RKO (cell line): ENCODE results near the gene PDF.
A peak's percentile ranks its signal among the peaks of the same experiment; 100 is the strongest.
"Not testable (repeated sequence)": the region's sequence is repeated elsewhere in the genome, so short reads cannot be mapped to it uniquely, and the experiment has no call there.

Experiments used
- DNase-seq: peaks from one replicate; pipeline ENCODE4 v3.0.0-alpha.2; 2016; ENCODE audit warnings: low spot score

PDF gene, protein sequence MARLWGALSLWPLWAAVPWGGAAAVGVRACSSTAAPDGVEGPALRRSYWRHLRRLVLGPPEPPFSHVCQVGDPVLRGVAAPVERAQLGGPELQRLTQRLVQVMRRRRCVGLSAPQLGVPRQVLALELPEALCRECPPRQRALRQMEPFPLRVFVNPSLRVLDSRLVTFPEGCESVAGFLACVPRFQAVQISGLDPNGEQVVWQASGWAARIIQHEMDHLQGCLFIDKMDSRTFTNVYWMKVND

DNA sequence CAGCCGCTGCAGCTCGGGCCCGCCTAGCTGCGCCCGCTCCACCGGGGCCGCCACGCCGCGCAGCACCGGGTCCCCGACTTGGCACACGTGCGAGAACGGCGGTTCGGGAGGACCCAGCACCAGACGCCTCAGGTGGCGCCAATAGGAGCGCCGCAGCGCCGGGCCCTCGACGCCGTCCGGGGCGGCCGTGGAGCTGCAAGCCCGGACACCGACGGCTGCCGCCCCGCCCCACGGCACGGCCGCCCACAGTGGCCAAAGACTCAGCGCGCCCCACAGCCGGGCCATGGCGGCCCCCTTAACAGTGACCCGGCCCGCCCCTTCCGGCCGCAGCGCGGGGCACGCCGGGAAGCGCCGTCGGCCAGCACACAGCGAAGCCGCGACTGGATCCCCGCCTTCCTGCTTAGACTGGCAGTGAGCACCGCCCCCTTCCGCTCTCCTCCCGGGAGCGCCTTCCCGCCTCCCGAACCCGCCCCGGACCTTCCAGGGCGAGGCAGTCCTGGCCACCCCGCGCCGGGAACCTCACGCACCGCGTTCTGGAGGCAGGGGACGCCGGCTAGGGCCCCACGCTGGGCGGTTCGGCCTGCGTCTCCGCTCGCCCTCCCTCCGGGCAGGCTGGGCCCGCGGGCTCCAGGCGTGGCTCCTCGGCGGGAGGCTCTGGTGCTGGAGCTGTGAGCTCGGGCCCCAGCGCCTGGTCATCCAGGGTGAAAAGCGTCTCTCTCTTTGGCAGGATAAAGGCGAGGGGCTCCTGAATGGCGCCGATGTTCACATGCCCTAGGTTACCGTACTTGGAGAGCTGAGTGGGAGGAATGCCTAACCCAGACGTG is at the start of gene PDF:
PDF (minus strand) TSS at position 303 of the 824 bp plus-strand sequence; CDS start at position 285, 18 bp downstream.
- peak; percentile 94 for DNase-seq

DNA sequence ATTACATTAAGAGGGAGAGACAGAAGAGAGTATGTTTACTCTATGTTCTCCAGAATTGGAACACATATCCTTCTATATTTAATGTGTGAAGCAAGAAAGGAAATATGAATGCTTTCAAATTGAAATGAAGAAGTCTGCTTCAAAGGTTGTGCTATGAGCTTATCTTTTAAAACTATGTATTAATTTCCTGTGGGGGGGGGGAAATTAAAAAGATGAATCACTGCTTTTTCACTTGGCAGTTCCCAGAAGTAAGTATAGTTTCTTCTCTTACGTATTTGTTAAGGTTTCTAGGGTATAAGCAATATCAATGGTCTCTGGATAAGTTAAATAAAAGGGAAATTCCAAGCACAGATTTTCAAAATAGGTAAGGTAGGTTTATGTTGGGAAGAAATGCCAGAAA is 48.4 kb upstream of the PDF start:
- no peak for DNase-seq

DNA sequence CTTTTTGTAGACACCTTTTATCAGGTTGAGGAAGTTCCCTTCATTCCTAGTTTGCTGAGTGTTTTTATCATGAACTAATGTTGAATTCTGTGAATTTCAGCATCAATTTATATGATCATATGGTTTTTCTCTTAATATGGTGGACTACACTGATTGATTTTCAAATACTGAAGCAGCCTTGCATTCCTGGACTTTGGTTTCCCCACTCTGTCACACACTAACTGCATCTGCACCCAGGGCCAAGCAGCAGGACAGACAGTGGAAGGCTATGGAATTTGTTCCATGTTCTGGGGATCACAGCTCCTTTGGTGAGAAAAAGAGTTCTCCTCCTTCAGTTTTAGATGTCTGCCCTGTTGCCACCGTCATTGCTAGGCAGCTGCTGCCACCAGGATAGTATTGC is 47.6 kb upstream of the PDF start:
- DNase-seq = no peak

DNA sequence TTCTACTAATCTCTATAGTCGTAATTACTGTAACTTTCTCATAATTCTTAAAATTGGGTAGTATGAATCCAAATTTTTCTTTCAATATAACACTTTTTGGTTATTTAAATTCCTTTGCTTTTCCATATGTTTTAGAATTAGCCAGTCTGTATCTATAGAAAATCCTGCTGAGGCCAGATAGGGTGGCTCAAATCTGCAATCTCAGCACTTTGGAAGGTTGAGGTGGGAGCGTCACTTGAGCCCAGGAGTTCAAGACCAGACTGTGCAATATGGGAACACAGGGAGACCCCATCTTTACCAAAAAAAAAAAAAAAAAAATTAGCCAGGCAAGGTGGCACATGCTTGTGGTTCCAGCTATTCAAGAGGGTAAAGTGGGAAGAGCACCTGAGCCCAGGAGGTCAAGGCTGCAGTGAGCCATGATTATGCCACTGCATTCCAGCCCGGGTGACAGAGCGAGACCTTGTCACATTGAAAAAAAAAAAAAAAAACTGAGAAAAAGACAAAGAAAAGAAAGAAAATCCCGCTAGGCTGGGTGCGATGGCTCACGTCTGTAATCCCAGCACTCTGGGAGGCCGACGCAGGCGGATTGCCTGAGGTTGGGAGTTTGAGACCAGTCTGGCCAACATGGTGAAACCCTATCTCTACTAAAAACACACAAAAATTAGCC is 46.1 kb upstream of the PDF start:
- no peak for DNase-seq

DNA sequence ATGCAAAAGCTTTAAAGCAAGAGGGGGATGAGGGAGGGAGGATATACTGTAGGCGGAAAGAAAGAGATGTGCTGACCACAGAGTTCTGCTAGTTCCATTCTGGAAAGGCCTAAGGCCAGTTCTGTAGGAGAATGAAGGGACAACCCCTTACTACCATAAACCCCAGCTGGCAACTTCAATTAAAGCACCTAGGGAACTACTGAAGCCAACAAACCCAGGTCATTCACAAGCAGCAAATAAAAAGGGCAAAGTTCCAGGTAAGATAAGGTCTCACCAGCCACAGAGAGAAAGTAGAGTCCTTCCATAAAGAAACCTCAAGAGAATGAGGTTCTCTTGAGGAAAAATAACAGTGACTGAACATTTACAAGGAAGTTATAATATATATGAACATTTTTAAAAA is 42.6 kb upstream of the PDF start:
- no peak for DNase-seq

DNA sequence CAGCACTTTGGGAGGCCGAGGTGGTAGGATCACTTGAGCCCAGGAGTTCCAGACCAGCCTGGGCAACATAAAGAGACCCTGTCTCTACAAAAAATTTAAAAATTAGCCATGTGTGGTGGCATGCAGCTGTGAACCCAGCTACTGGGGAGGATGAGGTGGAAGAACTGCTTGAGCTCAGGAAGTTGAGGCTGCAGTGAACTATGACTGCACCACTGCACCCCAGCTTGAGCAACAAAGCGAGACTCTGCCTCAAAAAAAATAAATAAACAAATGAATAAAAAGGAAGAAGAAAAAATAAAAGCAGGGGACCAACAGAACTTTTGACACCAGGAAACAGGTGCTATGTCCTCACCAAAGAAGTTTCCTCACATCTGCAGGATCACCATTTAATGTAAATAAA is 41.2 kb upstream of the PDF start:
- no peak for DNase-seq

DNA sequence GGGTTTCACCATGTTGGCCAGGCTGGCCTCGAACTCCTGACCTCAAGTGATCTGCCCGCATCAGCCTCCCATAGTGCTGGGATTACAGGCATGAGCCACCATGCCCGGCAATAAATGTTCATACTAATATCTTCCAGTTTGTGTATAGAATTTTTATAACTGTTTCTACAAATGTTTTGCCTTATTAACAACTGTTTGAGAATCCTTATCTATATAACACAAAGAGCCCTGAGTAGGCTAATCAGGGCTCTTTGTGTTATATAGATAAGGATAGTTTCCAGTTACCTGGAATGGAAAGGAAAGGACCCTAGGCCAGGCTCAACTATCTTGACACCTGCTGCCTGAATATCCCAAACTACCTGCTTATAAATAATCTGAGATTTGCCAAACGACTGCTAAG is 38.5 kb upstream of the PDF start:
- no peak for DNase-seq

DNA sequence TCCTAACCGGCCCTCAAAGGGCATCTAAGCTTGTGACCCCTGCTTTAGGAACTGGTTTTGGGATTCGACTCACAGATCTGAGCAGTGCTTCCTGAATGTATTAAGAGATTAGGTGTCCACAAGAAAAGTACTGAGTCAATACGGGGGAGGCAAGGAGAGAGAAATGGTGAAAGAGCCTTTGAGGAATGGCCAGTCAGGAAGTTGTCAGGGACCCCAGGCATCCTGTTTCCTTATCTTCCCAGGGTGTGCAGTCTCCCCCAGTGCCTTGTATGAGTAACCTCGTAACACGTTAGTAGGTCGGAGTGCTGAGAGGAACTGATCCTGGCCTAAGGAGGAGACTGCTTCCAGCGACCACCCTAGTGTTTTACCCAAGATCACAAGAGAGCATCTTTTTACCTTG is 37.6 kb upstream of the PDF start:
- no peak for DNase-seq

DNA sequence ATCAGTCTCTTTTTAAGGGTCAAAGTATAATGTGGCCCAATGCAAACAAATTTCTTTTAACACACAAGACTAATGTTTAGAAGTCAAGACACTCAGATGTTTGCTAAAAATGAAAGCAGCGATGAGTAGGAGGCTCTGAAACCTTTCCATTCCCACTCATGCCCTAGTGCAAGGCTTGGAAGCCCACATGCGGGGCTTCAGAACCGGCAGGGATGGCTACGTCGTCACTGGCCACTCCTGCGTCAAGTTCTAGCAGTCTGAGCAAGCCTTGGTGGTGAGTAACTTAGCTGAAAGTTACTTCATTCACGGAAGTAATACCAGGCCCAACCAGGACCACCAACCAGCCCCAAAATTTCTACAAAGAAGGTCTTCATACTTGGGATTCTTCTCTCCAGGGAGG is 36.0 kb upstream of the PDF start:
- no peak for DNase-seq

DNA sequence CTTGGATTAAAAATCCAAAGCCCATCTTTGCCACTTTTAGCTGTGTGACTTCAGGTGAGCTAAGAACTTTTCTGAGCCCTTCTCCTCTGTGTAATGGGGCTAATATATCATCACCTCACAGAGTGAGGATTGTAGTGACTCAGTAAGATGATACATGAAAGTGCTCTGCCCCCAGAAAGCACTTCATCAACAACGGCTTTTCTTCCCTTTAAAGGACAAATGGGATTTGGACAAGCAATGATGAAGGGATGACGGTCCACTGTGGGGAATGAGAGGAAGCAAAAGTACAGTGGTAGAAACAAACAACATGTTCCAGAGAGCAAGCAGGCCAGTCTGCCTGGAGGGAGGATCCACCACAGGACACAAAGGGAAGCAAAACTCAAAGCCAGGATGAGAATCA is 35.5 kb upstream of the PDF start:
- no peak for DNase-seq

DNA sequence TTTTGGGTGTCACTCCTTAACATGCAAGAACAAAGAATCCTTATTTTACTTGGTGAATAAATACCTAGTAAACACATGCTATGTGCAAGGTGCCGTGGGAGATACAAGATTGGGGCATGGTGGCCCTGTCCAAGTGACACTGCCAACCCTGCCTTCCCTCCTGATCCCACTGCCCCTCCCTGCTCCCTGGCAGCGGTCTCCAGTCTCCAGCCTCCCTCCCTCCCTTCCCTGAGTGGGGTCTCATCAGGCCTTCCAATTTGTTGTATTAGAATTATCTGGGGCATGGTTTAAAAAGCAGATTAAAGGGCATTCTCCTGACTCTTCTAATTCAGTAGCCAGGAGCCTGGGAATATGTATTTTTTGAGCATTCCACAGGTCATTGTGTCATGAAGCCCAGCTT is 33.7 kb upstream of the PDF start:
- DNase-seq = no peak

DNA sequence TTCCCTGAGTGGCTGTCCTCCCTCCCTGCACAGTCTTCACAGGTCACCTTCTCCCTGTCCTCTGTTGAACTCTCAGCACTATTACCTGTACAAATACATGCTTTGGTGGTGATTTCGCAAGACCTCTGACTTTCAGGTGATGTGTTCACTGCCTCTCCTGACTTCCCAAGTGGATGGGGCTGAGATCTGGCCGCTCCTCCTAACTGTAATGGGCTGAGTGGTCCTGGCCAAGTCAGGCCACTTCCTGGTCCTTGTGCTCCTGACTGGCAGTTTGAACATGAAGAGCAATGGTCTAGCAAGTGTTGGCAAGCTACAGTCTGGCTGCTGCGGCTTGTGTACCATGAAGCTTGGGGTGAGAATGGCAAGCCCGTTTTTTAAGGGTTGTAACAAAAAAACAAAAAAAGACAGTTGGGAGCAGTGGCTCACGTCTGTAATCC is 32.9 kb upstream of the PDF start:
- no peak for DNase-seq

DNA sequence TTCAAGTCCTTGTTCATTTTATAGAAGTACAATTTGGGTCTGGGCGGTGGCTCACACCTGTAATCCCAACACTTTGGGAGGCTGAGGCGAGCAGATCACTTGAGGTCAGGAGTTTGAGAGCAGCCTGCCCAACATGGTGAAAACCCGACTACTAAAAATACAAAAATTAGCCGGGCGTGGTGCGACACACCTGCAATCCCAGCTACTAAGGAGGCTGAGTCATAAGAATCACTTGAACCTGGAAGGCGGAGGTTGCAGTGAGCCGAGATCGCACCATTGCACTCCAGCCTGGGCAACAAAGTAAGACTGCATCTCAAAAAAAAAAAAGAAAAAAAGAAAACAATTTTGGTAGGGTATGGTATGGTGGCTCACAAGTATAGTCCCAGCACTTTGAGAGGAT is 29.7 kb upstream of the PDF start:
- DNase-seq = not testable (repeated sequence)

DNA sequence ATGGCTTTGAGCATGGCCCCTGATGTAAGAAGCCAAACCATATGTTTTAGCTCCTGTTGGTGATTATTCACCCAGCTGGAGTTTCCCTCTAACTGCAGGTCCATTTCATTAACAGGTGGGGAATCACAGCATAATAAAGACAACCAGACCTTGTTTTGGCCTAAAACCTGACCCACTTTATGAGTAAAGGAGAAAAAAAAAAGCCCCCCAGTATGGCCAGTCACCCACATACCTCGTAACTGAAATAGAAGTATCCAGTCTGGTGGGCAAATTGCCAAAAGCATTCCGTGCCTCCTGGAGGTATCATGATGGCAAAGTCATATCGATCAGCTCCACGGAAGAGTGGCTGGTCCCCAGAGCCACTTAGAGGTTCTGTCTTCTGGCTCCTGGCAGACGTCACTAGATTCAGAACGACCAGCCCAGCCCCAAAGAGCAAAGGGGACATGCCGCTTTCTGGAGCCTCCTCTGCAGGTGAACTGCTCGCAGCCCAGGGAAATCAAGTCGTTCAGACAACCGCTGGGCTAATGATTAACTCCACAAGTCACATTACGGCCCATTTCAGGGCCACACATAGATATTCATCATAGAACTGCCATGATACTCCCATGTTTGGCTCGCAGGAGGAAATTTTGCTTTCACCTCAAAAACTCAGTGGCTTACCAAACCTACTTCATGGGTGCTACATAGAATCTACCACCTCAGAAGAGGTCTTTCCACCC is 21.1 kb upstream of the PDF start, which contains the start of gene TMED6:
TMED6 (minus strand) TSS at position 478 of the 719 bp plus-strand sequence; CDS start at position 445, 33 bp downstream.
- DNase-seq = no peak

DNA sequence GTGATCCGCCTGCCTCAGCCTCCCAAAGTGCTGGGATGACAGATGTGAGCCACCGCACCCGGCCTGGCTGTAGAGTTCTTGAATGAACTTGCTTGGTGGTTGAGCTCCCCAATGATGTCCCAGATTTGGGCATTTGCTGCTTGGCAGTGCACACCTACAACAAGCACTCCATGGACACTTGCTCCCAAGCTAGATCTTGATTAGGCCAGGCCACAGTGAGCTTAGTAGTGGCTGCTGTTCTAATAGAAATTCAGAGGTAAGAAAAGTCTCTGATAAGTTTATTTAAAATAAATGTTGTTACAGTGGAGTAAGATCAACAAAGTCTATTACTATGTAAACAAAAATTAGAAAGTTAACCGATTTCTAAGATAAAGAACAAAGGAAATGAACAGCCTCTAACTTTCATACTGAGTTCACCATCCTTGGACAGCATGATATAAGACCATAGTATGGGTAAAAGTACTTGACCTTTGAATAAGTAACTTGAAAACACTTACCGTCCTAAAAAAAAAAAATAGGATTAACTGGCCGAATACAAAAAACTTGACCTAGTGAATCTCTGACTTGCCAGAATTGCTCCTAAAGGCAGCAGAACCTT is 20.2 kb upstream of the PDF start:
- DNase-seq = no peak

DNA sequence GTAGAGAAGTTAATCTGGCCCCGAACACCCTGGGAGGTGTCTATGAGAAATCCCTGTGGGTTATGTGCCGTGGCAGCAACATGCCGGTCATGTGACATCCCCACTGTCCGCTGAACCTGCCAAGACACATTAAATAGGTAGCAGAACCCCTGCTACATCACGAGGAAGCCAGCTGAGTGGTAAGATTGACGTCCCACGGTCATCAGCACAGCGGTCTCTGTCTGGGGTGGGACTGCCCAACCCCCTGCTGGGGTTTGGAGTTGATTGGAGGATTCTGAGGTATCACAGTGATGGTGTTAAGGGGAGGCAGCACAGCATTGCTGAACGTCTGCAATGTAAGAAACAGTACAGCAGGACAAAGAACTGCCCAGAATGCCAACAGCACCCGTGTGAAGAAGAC is 19.1 kb upstream of the PDF start:
- no peak for DNase-seq

DNA sequence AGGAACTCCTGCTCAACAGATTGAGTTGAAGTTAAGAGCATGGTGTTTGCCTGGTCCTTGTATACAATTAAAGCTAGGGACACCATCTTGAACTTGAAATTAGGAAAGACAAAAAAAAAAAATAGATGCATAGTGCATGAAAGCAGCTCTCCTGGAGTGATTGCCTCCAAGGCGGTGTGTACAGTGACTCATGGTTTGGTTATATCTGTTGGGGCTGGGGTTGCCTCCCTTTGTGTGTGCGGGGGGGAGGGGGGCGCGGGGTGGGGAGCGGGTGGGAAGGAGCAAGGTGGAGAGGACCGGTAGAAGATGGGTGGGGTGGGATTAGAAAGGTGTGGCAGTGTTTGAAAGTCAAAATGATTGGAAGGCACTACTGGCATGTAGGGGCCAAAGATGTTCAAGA is 17.8 kb upstream of the PDF start:
- no peak for DNase-seq

DNA sequence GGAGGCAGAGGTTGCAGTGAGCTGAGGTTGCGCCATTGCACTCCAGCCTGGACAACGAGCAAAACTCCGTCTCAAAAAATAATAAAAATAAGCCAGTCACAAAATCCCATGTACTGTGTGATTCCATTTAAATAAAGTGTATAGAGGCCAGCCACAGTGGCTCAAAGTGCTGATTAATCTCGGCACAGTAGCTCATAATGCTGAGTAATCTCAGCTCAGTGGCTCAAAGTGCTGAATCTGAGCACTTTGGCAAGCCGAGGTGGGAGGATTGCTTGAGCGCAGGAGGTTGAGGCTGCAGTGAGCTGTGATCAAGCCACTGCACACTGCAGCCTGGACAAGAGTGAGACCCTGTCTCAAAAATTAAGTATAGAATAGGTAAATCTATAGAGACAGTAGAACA is 16.3 kb upstream of the PDF start:
- no peak for DNase-seq

DNA sequence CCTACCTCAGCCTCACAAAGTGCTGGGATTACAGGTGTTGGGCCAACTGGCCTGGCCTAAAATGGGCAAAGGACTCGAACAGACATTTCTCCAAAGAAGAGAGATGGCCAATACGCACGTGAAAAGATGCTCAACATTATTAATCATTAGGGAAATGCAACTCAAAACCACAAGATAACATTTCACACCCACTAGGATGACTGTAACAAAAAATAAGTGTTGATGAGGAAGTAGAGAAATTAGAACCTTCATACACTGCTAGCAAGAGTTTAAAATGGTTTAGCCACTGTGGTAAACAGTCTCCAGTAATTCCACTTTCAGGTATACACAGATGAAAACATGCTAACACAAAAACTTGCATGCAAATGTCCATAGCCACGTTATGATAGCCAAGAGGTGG is 15.5 kb upstream of the PDF start:
- DNase-seq = no peak

DNA sequence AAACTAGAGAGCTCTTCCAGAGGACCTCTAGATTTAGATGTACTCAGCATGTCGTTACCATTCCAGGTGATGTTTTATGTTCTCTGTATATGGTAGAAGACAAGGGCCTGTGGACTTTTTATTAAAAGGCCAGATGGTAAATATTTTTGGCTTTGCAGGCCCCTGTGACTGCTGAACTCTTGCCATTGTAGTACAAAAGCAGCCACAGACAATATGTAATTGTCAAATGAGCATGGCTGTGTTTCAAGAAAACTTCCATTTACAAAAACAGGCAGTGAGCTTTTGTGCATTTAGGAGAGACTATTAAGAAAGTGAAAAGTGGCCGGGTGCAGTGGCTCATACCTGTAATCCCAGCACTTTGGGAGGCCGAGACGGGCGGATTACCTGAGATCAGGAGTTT is 13.8 kb upstream of the PDF start:
- DNase-seq = no peak

DNA sequence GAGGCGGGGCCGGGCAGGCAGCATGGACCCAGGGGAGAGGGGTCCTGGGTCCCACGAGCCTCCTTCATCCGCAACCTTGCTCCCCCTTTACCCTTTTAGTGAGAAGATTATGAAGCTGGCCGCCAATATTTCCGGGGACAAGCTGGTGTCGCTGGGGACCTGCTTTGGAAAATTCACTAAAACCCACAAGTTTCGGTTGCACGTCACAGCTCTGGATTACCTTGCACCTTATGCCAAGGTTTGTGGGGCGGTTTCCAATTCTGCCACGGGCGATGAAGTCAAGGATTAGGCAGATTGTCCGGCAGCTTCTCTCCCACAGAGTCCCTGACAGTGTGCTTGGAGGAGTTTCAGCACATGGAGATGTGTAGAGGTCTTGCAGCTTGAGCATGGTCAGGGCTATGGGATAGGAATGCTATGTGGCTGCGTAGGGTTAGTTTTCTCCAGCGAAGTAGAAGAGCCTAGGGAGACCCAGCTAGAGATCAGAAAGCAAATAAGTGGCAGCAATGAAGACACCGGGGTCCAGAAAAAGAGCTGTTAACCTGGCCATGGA is 9.8 kb upstream of the PDF start:
- DNase-seq = no peak
